ENCODE results near the gene PAH. TPM values are rescaled to one million over a fixed set of nuclear protein-coding genes. Genes with fewer than 3 reads are reported as not detected.

Gene PAH
- total and polyA plus RNA-seq, 2 of the 8 experiments (the other 6 are each of a cell fraction or from before 2014, with no cell fraction given) = 3.9 to 9.0 TPM

DNA sequence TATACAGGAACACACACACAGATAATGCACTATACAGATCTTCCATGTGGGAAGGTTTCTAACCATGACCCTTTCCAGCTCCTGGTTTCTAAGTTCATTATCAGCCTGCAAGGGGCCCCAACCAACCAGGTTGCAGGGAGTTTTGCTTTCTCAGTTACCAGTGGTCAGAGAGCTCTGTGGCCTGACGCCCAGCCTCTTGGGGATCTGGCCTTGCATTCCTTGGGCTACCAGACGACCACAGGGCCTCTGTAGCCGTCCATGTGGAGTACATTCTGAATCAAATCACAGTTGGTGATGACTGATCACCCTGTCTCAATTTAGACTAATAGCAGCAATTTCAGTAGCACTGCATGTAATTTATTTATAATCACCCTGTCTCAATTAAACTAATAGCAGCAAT is 47.5 kb downstream of the PAH start:
- WGBS, 2 experiments (ENCODE audit: extremely low coverage in 1 of 2, insufficient coverage in 1 of 2, insufficient read length in 1 of 2, insufficient replicate concordance in 2 of 2, low coverage in 1 of 2, low lambda C conversion rate in 2 of 2, missing lambda C conversion rate in 1 of 2) = 63% methylated on average over 3 of the region's 3 CpGs; no CpG with 5 or more reads in 1 of the 2 experiments

More for the DNA sequence above, 47.5 kb downstream of the PAH start:
- H3K23me2 ChIP-seq (ENCODE audit: low read depth, low read length) = no peaks in the 10 kb centered on the region
- no peak overlapping the region for H4K8ac ChIP-seq (ENCODE audit: extremely low read depth, insufficient read depth, low read length)
- no peak overlapping the region for H2AFZ ChIP-seq (ENCODE audit: low read length)
- no peak overlapping the region for H4K5ac ChIP-seq (ENCODE audit: insufficient read length, low read depth, low read length)
- no peaks in the 10 kb centered on the region; a peak in 1 of 7 replicates for H3K27me3 ChIP-seq (replicated peaks in 1 of 4; ENCODE audit: control insufficient read depth in 3 of 4, extremely low read depth in 1 of 4, insufficient read depth in 3 of 4, low read length in 3 of 4)
- no peak overlapping the region for H2BK12ac ChIP-seq (ENCODE audit: low read depth, low read length)
- CTCF ChIA-PET (ENCODE audit: partially characterized antibody) = interaction anchor here (0.5 to 2.4 kb wide), 4 partner anchors 9 to 1177 kb away, joined by 3 to 10 read pairs (median 6); no protein-coding TSS in a partner anchor
- no peak overlapping the region for H3K4ac ChIP-seq (replicated peaks; ENCODE audit: insufficient read length, low read depth, low read length)
- no peak overlapping the region for H3K56ac ChIP-seq (replicated peaks; ENCODE audit: insufficient read length, low read depth, low read length)
- H3K4me3 ChIP-seq (ENCODE audit: extremely low read depth in 1 of 4, insufficient read depth in 2 of 4, low read depth in 3 of 4, low read length in 4 of 4) = no peak overlapping the region
- no peaks in the 10 kb centered on the region for H3K36me3 ChIP-seq (ENCODE audit: control insufficient read depth in 2 of 4, insufficient read depth in 4 of 4, low read length in 3 of 4)
- no peaks in the 10 kb centered on the region for H4K20me1 ChIP-seq (replicated peaks in 1 of 2; ENCODE audit: control insufficient read depth in 1 of 2, insufficient read depth in 2 of 2, low read length in 2 of 2)
- H3K14ac ChIP-seq (ENCODE audit: insufficient read length) = no peak overlapping the region
- no peak overlapping the region for H2BK20ac ChIP-seq (ENCODE audit: low read length)
- DNase-seq (ENCODE audit: low read depth in 1 of 2, low spot score in 2 of 2) (no peak), FAIRE-seq (no peak)
- H3K9me3 ChIP-seq (ENCODE audit: insufficient read depth in 2 of 2, low read depth in 1 of 2, low read length in 1 of 2) = no peaks in the 10 kb centered on the region
- no peak overlapping the region for H3K9ac ChIP-seq (replicated peaks in 1 of 4; ENCODE audit: extremely low read depth in 1 of 4, low read depth in 3 of 4, low read length in 3 of 4)
- POLR2A ChIA-PET (ENCODE audit: partially characterized antibody) = no interaction called here
- no peak overlapping the region for H3K18ac ChIP-seq (ENCODE audit: extremely low read depth, low read length)
- H3K79me1 ChIP-seq (ENCODE audit: low read depth, low read length) = no peaks in the 10 kb centered on the region
- H3K4me1 ChIP-seq (replicated peaks in 1 of 4; ENCODE audit: control insufficient read depth in 3 of 4, insufficient read depth in 4 of 4, low read length in 3 of 4) = peaks cover 0 to 2% (median 0%) of the 10 kb centered on the region in 4 experiments; a peak in 1 of 7 replicates
- no peak overlapping the region for H3K4me2 ChIP-seq (ENCODE audit: insufficient read depth in 1 of 2, low read depth in 2 of 2, low read length in 2 of 2)
- no peaks in the 10 kb centered on the region for H3K79me2 ChIP-seq (ENCODE audit: control insufficient read depth in 1 of 2, insufficient read depth in 2 of 2, low read length in 2 of 2)
- H3K23ac ChIP-seq (ENCODE audit: insufficient read length) = no peak overlapping the region
- H4K91ac ChIP-seq (replicated peaks; ENCODE audit: insufficient read length, low read length) = no peak overlapping the region
- no peak overlapping the region for H2AK5ac ChIP-seq (ENCODE audit: low read depth, low read length)
- H3K27ac ChIP-seq (ENCODE audit: low read depth, low read length) = no peak overlapping the region
- no peak overlapping the region for H2BK5ac ChIP-seq (ENCODE audit: low read depth, low read length)
- no peak overlapping the region for H2BK120ac ChIP-seq (replicated peaks; ENCODE audit: low read depth, low read length)
- TF ChIP-seq CEBPB (IDR thresholded peaks at IDR 0.05; ENCODE audit: low read depth, low read length) (no peak), CBX8 (IDR thresholded peaks at IDR 0.05; ENCODE audit: borderline replicate concordance, low read depth, low read length) (no peak), TCF12 (IDR thresholded peaks at IDR 0.05; ENCODE audit: low read depth, low read length) (no peak), RFX5 (IDR thresholded peaks at IDR 0.05; ENCODE audit: borderline replicate concordance, low read depth, low read length) (no peak)
- H2BK15ac ChIP-seq (ENCODE audit: low read length) = no peak overlapping the region

Data from H1 (cell line).